ENCODE results near the gene LRRC61. TPM values are rescaled to one million over a fixed set of nuclear protein-coding genes. Genes with fewer than 3 reads are reported as not detected.
A peak's percentile ranks its signal among the peaks of the same experiment; 100 is the strongest.
"Not testable (repeated sequence)": the region's sequence is repeated elsewhere in the genome, so short reads cannot be mapped to it uniquely, and the experiment has no call there.

Gene LRRC61
- total RNA-seq, 1 donor from 2014 or later: 26.3 TPM

GRCh38 chr7:150383710-150384397, 60.7 kb downstream of the LRRC61 start:
- TF ChIP-seq CTCF (conservative IDR thresholded peaks at IDR 0.05): no peak
- H3K4me3 Mint-ChIP-seq: peak overlapping the region; percentile 96
- peaks cover 75% of the 10 kb centered on the region for H3K4me1 Mint-ChIP-seq

GRCh38 chr7:150384406-150385301, 61.5 kb downstream of the LRRC61 start:
- DNase-seq (ENCODE audit: low read depth, low spot score): no peak
- Mint-ChIP-seq H3K27ac (ENCODE audit: unreplicated experiment) (peak overlapping the region; percentile 99), H3K9me3 (no peaks in the 10 kb centered on the region), H3K4me3 (peak overlapping the region; percentile 96), H3K36me3 (ENCODE audit: low read depth) (peaks cover 5% of the 10 kb centered on the region), H3K4me1 (peaks cover 74% of the 10 kb centered on the region), H3K27me3 (ENCODE audit: low read depth) (no peaks in the 10 kb centered on the region)
- no peak for TF ChIP-seq CTCF (conservative IDR thresholded peaks at IDR 0.05)

More at GRCh38 chr7:150383710-150384397, 60.7 kb downstream of the LRRC61 start:
- no peaks in the 10 kb centered on the region for H3K9me3 Mint-ChIP-seq
- no peaks in the 10 kb centered on the region for H3K27me3 Mint-ChIP-seq (ENCODE audit: low read depth)
- H3K36me3 Mint-ChIP-seq (ENCODE audit: low read depth): peaks cover 5% of the 10 kb centered on the region
- H3K27ac Mint-ChIP-seq (ENCODE audit: unreplicated experiment): peak overlapping the region; percentile 99
- peak; percentile 90 for DNase-seq (ENCODE audit: low read depth, low spot score)

- Mint-ChIP-seq H3K36me3 (ENCODE audit: low read depth) (peaks cover 5% of the 10 kb centered on the region), H3K4me3 (peak overlapping the region; percentile 84), H3K9me3 (no peaks in the 10 kb centered on the region), H3K27ac (ENCODE audit: unreplicated experiment) (peak overlapping the region; percentile 62), H3K4me1 (peaks cover 67% of the 10 kb centered on the region), H3K27me3 (ENCODE audit: low read depth) (no peaks in the 10 kb centered on the region)
- DNase-seq (ENCODE audit: low read depth, low spot score): no peak
- no peak for TF ChIP-seq CTCF (conservative IDR thresholded peaks at IDR 0.05)
Observed at GRCh38 chr7:150385302-150385723, 62.2 kb downstream of the LRRC61 start.

GRCh38 chr7:150385884-150386283, 62.7 kb downstream of the LRRC61 start:
- not testable (repeated sequence) for H3K9me3 Mint-ChIP-seq; H3K27ac Mint-ChIP-seq (ENCODE audit: unreplicated experiment); H3K36me3 Mint-ChIP-seq (ENCODE audit: low read depth); DNase-seq (ENCODE audit: low read depth, low spot score); H3K27me3 Mint-ChIP-seq (ENCODE audit: low read depth)
- H3K4me3 Mint-ChIP-seq: peak overlapping the region; percentile 84
- peaks cover 62% of the 10 kb centered on the region for H3K4me1 Mint-ChIP-seq

Other genes with a start within 250 kb of the LRRC61 start
- 0.49 and 0.61 TPM in 2 replicates for gene ACTR3C, start 190 bp downstream of the LRRC61 start, total RNA-seq
- gene RARRES2, start 18.3 kb downstream of the LRRC61 start, total RNA-seq: 24.4 and 26.3 TPM in 2 replicates
- 212 and 224 TPM in 2 replicates for gene REPIN1, start 45.5 kb downstream of the LRRC61 start, total RNA-seq
- gene ZNF775, start 56.0 kb downstream of the LRRC61 start, total RNA-seq: 13.3 and 16.5 TPM in 2 replicates
- gene GIMAP8, start 127.3 kb downstream of the LRRC61 start, total RNA-seq: not detected in 2 replicates
- gene GIMAP7, start 191.5 kb downstream of the LRRC61 start, total RNA-seq: not detected in 2 replicates
- gene GIMAP4, start 244.0 kb downstream of the LRRC61 start, total RNA-seq: not detected in 2 replicates

All from neural crest cell (in vitro differentiated cells).